Bronchial epithelial cell (primary cell): ENCODE measurements around the gene POLR3H. TPM values are rescaled to one million over a fixed set of nuclear protein-coding genes. Genes with fewer than 3 reads are reported as not detected.

Experiments used
- DNase-seq: peaks from one replicate; pipeline ENCODE4 v3.0.0-alpha.2; 2010; ENCODE audit warnings: low read depth
- FAIRE-seq: peaks from 2 replicates; lab custom pipeline; 2011; peaks lifted over from hg19 to GRCh38; lab: Jason Lieb, UNC
- H3K27me3 ChIP-seq: 2 replicates; pipeline ENCODE4 v1.5.1; 2011; ENCODE audit warnings: low read length; ENCODE audit not compliant: control insufficient read depth, insufficient read depth
- H3K36me3 ChIP-seq: 2 replicates; pipeline ENCODE4 v1.5.1; 2011; ENCODE audit warnings: low read length; ENCODE audit not compliant: control insufficient read depth, insufficient read depth
- H3K4me3 ChIP-seq: 2 replicates; pipeline ENCODE4 v1.5.1; 2011; ENCODE audit warnings: mild to moderate bottlenecking, low read depth, low read length, control low read depth
- CTCF ChIP-seq: IDR thresholded peaks from 2 replicates; pipeline ENCODE4 v1.5.1; 2011; ENCODE audit warnings: mild to moderate bottlenecking, moderate library complexity, low read length, control low read depth, inconsistent platforms; ENCODE audit not compliant: insufficient read depth, severe bottlenecking
- total RNA-seq: library from RNA; depleted of rRNA; stranded (reverse); fragments of >200 nt; gene quantifications from 2 replicates; pipeline ENCODE4 v1.2.1, GENCODE V29; 2014

The POLR3H gene
- total RNA-seq, 1 donor from 2014 or later = 28.2 TPM

GRCh38 chr22:41526830-41527799, 17.2 kb downstream of the POLR3H start:
- FAIRE-seq (no peak), DNase-seq (no peak)
- Histone ChIP-seq H3K27me3 (no peaks in the 10 kb centered on the region), H3K36me3 (peaks cover 52% of the 10 kb centered on the region), H3K4me3 (no peak overlapping the region)
- TF ChIP-seq CTCF = peak; percentile 95

GRCh38 chr22:41526226-41526829, 17.9 kb downstream of the POLR3H start:
- no peak for TF ChIP-seq CTCF
- Histone ChIP-seq H3K27me3 (no peaks in the 10 kb centered on the region), H3K4me3 (no peak overlapping the region), H3K36me3 (peaks cover 45% of the 10 kb centered on the region)
- DNase-seq (no peak), FAIRE-seq (no peak)

- H3K4me3 ChIP-seq = no peak overlapping the region
- H3K36me3 ChIP-seq = peaks cover 42% of the 10 kb centered on the region
- no peak for DNase-seq
- no peak for TF ChIP-seq CTCF
- no peak for FAIRE-seq
- H3K27me3 ChIP-seq = no peaks in the 10 kb centered on the region
Measured at GRCh38 chr22:41525450-41526225, 18.6 kb downstream of the POLR3H start.

GRCh38 chr22:41524809-41525449, 19.3 kb downstream of the POLR3H start:
- H3K27me3 ChIP-seq = no peaks in the 10 kb centered on the region
- H3K4me3 ChIP-seq = no peak overlapping the region
- no peak for TF ChIP-seq CTCF
- DNase-seq (no peak), FAIRE-seq (no peak)
- H3K36me3 ChIP-seq = peaks cover 39% of the 10 kb centered on the region

GRCh38 chr22:41524251-41524661, 20.0 kb downstream of the POLR3H start:
- TF ChIP-seq CTCF = no peak

More at GRCh38 chr22:41524251-41524661, 20.0 kb downstream of the POLR3H start:
- peaks cover 40% of the 10 kb centered on the region for H3K36me3 ChIP-seq
- peak; percentile 18 for FAIRE-seq
- H3K4me3 ChIP-seq = no peak overlapping the region
- H3K27me3 ChIP-seq = no peaks in the 10 kb centered on the region
- no peak for DNase-seq
